HG03095 (cell line): Measurements from ENCODE around the gene ARHGAP23.

Experiments used
- ATAC-seq: cut with Tn5 transposase; IDR thresholded peaks from one replicate; pipeline ENCODE4 v1.9.1; 2021; ENCODE audit warnings: moderate library complexity; ENCODE audit not compliant: unreplicated experiment

The ARHGAP23 gene, protein sequence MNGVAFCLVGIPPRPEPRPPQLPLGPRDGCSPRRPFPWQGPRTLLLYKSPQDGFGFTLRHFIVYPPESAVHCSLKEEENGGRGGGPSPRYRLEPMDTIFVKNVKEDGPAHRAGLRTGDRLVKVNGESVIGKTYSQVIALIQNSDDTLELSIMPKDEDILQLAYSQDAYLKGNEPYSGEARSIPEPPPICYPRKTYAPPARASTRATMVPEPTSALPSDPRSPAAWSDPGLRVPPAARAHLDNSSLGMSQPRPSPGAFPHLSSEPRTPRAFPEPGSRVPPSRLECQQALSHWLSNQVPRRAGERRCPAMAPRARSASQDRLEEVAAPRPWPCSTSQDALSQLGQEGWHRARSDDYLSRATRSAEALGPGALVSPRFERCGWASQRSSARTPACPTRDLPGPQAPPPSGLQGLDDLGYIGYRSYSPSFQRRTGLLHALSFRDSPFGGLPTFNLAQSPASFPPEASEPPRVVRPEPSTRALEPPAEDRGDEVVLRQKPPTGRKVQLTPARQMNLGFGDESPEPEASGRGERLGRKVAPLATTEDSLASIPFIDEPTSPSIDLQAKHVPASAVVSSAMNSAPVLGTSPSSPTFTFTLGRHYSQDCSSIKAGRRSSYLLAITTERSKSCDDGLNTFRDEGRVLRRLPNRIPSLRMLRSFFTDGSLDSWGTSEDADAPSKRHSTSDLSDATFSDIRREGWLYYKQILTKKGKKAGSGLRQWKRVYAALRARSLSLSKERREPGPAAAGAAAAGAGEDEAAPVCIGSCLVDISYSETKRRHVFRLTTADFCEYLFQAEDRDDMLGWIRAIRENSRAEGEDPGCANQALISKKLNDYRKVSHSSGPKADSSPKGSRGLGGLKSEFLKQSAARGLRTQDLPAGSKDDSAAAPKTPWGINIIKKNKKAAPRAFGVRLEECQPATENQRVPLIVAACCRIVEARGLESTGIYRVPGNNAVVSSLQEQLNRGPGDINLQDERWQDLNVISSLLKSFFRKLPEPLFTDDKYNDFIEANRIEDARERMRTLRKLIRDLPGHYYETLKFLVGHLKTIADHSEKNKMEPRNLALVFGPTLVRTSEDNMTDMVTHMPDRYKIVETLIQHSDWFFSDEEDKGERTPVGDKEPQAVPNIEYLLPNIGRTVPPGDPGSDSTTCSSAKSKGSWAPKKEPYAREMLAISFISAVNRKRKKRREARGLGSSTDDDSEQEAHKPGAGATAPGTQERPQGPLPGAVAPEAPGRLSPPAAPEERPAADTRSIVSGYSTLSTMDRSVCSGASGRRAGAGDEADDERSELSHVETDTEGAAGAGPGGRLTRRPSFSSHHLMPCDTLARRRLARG (N-terminal part only)

DNA sequence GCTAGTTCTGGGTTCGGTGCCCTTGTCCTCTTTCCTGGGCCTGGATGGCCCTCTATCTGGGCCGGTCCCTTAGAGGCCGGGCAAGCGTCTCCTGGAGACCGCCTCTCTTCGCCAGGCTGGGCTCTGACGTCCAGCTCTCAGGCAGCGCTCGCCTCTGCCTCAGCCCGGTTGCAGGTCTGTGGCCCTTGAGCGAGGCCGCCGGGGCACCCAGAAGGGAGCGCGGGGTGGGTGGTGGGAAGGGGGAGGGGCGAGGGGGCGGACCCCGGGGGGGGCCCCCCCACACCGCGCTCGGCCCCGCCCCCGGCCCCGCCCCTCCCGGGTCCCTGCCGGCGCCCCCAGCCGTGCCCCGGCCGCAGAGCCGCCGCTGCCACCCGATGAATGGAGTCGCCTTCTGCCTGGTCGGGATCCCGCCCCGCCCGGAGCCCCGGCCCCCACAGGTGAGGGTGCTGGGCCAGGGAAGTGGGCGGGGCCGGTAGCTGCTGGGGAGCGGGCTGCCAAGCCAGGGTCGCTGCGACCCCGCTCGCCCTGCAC lies at the start of gene ARHGAP23:
Gene ARHGAP23 (plus strand): TSS at position 353 of the 531 bp plus-strand sequence. CDS start 22 bp downstream, at position 375.
- no peak for ATAC-seq

DNA sequence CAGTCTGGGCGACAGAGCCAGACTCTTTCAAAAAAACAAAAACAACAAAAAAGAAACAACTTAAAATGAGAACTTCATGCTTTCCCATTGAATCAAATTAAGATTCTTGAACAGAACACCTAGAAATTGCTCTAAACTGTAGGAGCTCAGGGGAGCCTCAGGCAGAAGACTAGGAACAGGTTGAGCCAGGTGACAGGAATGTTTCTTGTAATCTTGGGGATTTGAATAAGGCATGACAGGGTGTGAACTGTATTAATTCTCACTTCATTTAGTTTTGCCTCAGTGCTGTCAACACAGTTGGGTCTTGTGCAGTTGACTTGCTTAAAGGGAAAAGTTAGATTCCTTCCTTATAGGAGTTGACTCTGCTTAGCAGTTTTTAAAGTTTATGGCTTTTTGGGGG lies 48.8 kb upstream of the ARHGAP23 start:
- ATAC-seq = no peak

DNA sequence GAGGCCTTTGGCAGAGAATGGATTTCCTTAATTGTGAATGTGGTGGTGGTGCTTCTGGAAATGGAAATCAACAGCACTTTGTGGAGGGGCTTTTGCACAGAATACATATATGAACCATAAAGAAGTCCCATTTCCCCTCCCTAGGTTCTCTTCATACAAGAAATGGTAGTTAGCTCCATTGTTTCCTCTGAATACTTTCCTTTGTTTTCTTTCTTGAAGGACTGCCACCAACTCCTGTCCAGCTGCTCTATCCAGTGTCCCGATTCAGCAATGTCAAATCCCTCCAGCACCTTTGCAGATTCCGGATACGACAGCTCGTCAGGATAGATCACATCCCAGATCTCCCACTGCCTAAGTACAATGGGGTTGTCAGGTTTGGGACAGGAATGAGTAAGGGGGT lies 33.2 kb upstream of the ARHGAP23 start:
- no peak for ATAC-seq

GRCh38 chr17:38397227-38397626 lies 31.0 kb upstream of the ARHGAP23 start:
- no peak for ATAC-seq

- no peak for ATAC-seq
These were observed 28.0 kb upstream of the ARHGAP23 start for GRCh38 chr17:38400286-38400685.

GRCh38 chr17:38401459-38401858 lies 26.8 kb upstream of the ARHGAP23 start:
- no peak for ATAC-seq

- no peak for ATAC-seq
These were observed 25.4 kb upstream of the ARHGAP23 start for GRCh38 chr17:38402897-38403296.

- no peak for ATAC-seq
These were observed 24.8 kb upstream of the ARHGAP23 start for GRCh38 chr17:38403491-38403890.

GRCh38 chr17:38404174-38404943 lies 23.9 kb upstream of the ARHGAP23 start:
- ATAC-seq = no peak

DNA sequence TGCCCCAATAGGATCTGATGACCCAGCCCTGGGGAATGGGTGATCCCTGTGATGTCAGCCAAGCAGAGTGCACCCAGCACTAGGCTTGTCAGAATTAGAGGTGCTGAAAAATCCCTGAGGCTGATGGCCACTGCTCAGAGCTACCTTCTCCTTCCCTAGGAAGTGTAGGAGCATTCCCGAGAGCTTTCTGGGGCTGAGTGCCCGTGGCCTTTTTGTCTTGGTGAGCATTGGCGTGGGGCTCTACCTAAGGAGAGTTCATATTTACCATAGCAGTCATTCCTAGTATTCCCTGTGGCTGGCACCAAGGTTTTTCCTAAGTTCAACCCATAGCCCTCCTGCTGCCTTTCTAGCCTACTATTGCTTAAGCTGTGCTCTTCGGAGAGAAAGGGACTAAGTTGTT lies 22.6 kb upstream of the ARHGAP23 start:
- ATAC-seq = no peak

- no peak for ATAC-seq
These were observed 18.1 kb upstream of the ARHGAP23 start for GRCh38 chr17:38410201-38410600.

- ATAC-seq = no peak
These were observed 12.7 kb upstream of the ARHGAP23 start for GRCh38 chr17:38415250-38416194.

GRCh38 chr17:38416840-38417209 lies 11.4 kb upstream of the ARHGAP23 start:
- ATAC-seq = no peak

DNA sequence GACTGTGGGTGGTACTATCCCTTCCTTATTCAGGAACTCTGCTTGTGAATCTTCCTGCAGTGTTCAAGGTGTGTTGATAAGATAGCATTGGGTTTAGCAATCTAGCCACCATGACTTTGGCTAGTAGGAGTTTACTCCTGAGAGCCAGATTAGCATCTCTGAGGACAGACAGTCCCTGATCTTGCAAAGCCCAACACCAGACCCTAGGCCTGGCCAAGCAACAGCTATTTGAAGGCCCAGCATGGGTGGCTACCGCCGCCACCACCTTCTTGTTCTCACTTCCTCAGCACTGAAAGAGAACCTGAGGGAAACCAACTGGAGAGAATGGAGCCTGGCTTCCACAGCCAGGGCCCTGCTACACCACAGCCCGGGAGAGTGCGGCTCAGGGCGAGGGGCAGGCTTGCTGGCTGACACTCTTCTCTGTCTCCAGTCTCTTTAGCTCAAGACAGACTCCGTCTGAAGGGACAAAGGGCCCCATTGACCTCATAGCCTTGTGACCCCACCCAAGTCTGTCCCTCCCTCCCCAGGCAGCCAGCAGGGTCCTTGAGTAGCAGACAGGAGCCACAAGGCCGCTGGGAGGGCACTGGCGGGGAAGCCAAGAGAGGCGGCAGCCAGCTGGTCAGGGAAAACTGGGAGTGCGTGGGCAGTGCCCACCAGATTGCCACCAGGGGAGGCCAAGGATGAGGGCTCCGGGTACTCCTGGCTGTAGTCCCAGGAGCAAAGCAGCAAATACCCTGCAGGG lies 10.9 kb upstream of the ARHGAP23 start:
- no peak for ATAC-seq

DNA sequence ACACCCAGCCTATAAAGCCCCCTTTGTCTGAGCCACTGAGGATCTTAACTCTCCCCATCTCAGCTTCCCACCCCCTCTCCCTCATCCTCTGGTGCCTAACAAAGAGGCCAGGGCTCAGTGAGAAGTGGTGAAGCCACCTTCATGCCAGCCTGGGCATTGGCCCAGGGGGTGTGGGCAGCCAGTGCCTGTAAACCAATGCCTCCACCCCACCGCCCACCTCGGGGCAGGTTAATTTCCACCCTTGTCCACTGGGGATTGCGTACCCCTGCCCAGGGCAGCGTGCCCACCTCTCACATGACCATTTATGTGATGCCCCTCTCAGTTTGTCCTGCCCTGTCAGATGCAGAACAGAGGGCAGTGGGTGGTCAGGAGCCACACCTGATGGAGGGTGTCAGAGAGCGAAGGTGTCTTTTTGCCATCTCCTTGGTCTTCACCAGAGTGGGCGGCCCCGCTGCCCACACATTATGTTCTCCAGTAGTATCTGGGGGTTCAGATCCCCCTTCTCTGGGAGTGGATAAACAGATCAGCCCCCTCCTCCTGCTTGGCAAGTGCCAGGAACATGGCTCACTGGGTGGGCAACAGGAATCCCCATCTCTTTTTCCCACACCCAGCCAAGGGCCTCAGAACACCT lies 10.1 kb upstream of the ARHGAP23 start:
- ATAC-seq = no peak

DNA sequence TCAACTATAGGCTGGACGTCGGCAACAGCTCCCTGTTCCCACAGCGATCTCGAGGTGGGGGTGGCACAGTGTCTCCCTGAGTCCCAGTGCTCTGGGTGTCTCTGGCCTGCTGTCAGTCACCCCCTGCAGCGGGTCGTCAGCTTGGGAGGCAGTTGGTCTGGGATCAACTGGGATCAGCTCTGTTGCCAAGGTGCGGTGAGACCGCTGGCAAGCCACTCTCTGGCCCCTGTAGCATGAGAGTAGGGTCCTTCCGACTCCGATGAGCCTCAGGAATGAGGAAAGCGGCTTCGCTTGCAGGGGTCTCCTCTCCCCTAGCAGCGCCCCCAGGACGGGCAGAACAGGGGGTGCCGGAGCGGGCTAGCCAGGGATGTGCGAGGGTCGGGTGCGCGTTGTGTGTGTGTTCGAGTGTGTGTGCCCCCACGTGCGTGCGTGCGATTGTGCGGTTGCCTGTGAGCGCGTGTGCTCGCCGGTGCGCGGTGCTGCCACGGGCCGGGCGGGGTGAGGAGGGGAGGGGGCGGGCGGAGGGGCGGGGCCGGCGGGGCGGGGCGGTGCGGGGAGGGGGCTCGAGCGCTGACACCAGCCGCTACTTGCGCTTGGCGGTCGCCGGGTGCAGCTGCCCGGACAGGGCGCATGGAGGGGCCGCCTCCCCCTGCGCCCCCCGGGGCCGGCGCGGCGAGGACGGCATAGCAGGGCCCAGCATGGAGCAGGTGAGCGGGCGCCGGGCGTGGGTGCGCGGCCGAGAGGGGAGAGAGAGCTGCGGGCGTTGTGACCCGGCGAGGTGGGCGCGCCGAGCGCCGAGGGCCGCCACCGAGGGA lies 9.4 kb upstream of the ARHGAP23 start:
- ATAC-seq = no peak

GRCh38 chr17:38419508-38419981 lies 8.7 kb upstream of the ARHGAP23 start:
- no peak for ATAC-seq
